GM18505 (cell line): ENCODE results near the gene EIF4E2.
"Not testable (repeated sequence)": the region's sequence is repeated elsewhere in the genome, so short reads cannot be mapped to it uniquely, and the experiment has no call there.

Experiments
- ATAC-seq: cut with Tn5 transposase; IDR thresholded peaks from one replicate; pipeline ENCODE4 v1.9.1; 2021; ENCODE audit not compliant: unreplicated experiment
- POLR2A ChIP-seq: IDR thresholded peaks from 4 replicates; pipeline ENCODE4 v1.6.1; 2011; ENCODE audit warnings: borderline replicate concordance; ENCODE audit not compliant: insufficient read depth, insufficient read length; ENCODE audit errors: extremely low read depth

Gene EIF4E2

GRCh38 chr2:232525199-232525598 lies 25.3 kb upstream of the EIF4E2 start:
- ATAC-seq = no peak
- no peak for TF ChIP-seq POLR2A

GRCh38 chr2:232525791-232526371 lies 24.6 kb upstream of the EIF4E2 start, which contains the start of gene CHRND:
CHRND (plus strand) TSS chr2:232526160; CDS start chr2:232526216, 56 bp downstream.
- ATAC-seq = no peak
- TF ChIP-seq POLR2A = no peak

GRCh38 chr2:232526372-232526941 lies 24.0 kb upstream of the EIF4E2 start:
- ATAC-seq = no peak

GRCh38 chr2:232527905-232528470 lies 22.5 kb upstream of the EIF4E2 start:
- ATAC-seq = no peak
- no peak for TF ChIP-seq POLR2A

More at GRCh38 chr2:232526372-232526941, 24.0 kb upstream of the EIF4E2 start:
- TF ChIP-seq POLR2A = no peak

GRCh38 chr2:232528746-232529460 lies 21.6 kb upstream of the EIF4E2 start:
- TF ChIP-seq POLR2A = no peak
- ATAC-seq = no peak

- ATAC-seq = no peak
- no peak for TF ChIP-seq POLR2A
These were observed 20.5 kb upstream of the EIF4E2 start for GRCh38 chr2:232529806-232530547.

GRCh38 chr2:232530626-232531260 lies 19.7 kb upstream of the EIF4E2 start:
- TF ChIP-seq POLR2A = no peak
- no peak for ATAC-seq

GRCh38 chr2:232532419-232532818 lies 18.1 kb upstream of the EIF4E2 start:
- no peak for TF ChIP-seq POLR2A
- no peak for ATAC-seq

GRCh38 chr2:232532821-232533220 lies 17.7 kb upstream of the EIF4E2 start:
- not testable (repeated sequence) for ATAC-seq

GRCh38 chr2:232533944-232534710 lies 16.4 kb upstream of the EIF4E2 start:
- ATAC-seq = no peak
- TF ChIP-seq POLR2A = no peak

- ATAC-seq = no peak
- TF ChIP-seq POLR2A = no peak
These were observed 15.4 kb upstream of the EIF4E2 start for GRCh38 chr2:232534940-232535651.
